ENCODE data around the gene LCE3A. TPM values are rescaled to one million over a fixed set of nuclear protein-coding genes. Genes with fewer than 3 reads are reported as not detected.

LCE3A gene
- total RNA-seq, 2 donors from 2014 or later = not detected

DNA sequence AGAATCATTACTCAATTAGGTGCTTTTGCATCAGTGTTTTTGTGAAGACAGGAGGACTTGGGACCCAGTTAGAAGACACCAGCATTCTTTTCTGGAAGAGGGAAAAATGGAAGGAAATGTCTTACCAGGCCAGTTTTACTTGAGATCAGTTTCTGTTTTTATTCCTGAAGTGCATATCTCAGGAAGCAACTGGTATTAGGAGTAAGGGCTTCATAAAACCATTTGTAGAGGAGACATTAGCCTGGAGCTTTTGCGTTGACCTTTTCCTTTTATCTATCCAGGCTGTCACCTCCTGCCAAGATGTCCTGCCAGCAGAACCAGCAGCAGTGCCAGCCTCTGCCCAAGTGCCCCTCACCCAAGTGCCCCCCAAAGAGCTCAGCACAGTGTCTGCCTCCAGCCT lies 9.4 kb downstream of the LCE3A start, which contains the start of gene LCE3B:
Gene LCE3B (plus strand): TSS at position 301 of the 400 bp plus-strand sequence. CDS start 0 bp downstream, at position 301.
- DNase-seq (ENCODE audit: low spot score) (no peak), ATAC-seq (ENCODE audit: insufficient number of reproducible peaks, low FRiP score, low read depth) (no peak)
- no peaks in the 10 kb centered on the region for H3K4me1 ChIP-seq (ENCODE audit: control insufficient read depth in 1 of 2, low read depth in 2 of 2)
- no peaks in the 10 kb centered on the region for H3K36me3 ChIP-seq
- H3K27ac ChIP-seq = no peak within 1 kb of the TSS
- H3K4me3 ChIP-seq = no peak within 1 kb of the TSS
- H3K9me3 ChIP-seq = no peaks in the 10 kb centered on the region
- TF ChIP-seq, protein P1, sequence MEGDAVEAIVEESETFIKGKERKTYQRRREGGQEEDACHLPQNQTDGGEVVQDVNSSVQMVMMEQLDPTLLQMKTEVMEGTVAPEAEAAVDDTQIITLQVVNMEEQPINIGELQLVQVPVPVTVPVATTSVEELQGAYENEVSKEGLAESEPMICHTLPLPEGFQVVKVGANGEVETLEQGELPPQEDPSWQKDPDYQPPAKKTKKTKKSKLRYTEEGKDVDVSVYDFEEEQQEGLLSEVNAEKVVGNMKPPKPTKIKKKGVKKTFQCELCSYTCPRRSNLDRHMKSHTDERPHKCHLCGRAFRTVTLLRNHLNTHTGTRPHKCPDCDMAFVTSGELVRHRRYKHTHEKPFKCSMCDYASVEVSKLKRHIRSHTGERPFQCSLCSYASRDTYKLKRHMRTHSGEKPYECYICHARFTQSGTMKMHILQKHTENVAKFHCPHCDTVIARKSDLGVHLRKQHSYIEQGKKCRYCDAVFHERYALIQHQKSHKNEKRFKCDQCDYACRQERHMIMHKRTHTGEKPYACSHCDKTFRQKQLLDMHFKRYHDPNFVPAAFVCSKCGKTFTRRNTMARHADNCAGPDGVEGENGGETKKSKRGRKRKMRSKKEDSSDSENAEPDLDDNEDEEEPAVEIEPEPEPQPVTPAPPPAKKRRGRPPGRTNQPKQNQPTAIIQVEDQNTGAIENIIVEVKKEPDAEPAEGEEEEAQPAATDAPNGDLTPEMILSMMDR (IDR thresholded peaks at IDR 0.05) = no peak
- H3K27me3 ChIP-seq (replicated peaks; ENCODE audit: insufficient read depth) = no peaks in the 10 kb centered on the region

DNA sequence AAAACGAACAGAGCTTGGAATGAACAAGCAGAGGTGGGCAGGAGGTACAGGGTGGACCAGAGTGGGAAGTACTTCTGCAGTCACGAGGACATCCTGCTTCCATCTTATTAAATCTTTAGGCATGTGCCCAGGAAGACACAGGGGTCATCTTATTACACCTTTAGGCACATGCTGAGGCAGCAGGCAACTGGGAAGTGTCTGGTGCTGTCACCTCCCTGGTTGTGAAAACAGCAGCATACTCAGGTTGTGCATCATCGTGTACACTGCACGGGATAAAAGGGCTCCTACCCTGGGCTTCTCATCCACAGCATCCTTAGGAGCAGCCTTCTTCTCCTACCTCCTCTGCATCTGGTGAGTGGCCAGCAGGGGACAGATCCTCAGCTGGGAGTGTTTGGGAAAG lies 23.0 kb downstream of the LCE3A start, which contains the start of gene LCE3C:
Gene LCE3C (plus strand): TSS at position 301 of the 400 bp plus-strand sequence. CDS start 498 bp downstream, outside the sequence.
- TF ChIP-seq, protein P1 (IDR thresholded peaks at IDR 0.05) = no peak
- no peaks in the 10 kb centered on the region for H3K27me3 ChIP-seq (replicated peaks; ENCODE audit: insufficient read depth)
- ATAC-seq (ENCODE audit: insufficient number of reproducible peaks, low FRiP score, low read depth) = no peak

GRCh38 chr1:152596986-152597385 lies 25.9 kb downstream of the LCE3A start:
- H3K9me3 ChIP-seq = no peaks in the 10 kb centered on the region
- H3K4me1 ChIP-seq (ENCODE audit: control insufficient read depth in 1 of 2, low read depth in 2 of 2) = no peaks in the 10 kb centered on the region
- H3K36me3 ChIP-seq = no peaks in the 10 kb centered on the region
- no peak overlapping the region for H3K4me3 ChIP-seq
- no peaks in the 10 kb centered on the region for H3K27me3 ChIP-seq (replicated peaks; ENCODE audit: insufficient read depth)
- DNase-seq (ENCODE audit: low spot score) (no peak), ATAC-seq (ENCODE audit: insufficient number of reproducible peaks, low FRiP score, low read depth) (no peak)
- no peak overlapping the region for H3K27ac ChIP-seq
- TF ChIP-seq, protein P1 (IDR thresholded peaks at IDR 0.05) = no peak

More for the DNA sequence above, 23.0 kb downstream of the LCE3A start, which contains the start of gene LCE3C:
- Histone ChIP-seq H3K4me1 (ENCODE audit: control insufficient read depth in 1 of 2, low read depth in 2 of 2) (no peaks in the 10 kb centered on the region), H3K27ac (no peak within 1 kb of the TSS), H3K36me3 (no peaks in the 10 kb centered on the region), H3K4me3 (no peak within 1 kb of the TSS), H3K9me3 (no peaks in the 10 kb centered on the region)
- no peak for DNase-seq (ENCODE audit: low spot score)

DNA sequence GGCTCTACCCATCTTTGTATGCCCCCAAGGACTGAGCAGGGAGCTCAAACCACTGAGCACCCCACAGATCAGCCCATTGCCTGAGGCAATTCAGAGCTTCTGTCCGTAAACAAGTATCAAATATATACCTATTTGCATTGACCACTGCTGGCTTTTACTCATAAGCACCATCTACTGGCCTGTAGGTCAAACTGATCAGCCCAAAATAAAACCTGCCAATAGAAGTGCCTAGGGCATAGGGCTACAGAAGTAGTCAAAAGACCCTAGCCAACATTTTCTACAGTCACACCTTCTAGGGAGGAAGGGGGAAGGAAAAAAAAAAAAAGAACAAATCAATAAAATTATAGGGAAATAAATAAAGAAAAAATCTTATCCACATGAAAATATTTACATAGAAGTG lies 37.3 kb downstream of the LCE3A start:
- Histone ChIP-seq H3K9me3 (no peaks in the 10 kb centered on the region), H3K27me3 (replicated peaks; ENCODE audit: insufficient read depth) (no peaks in the 10 kb centered on the region), H3K4me1 (ENCODE audit: control insufficient read depth in 1 of 2, low read depth in 2 of 2) (no peaks in the 10 kb centered on the region), H3K36me3 (no peaks in the 10 kb centered on the region), H3K27ac (no peak overlapping the region), H3K4me3 (no peak overlapping the region)
- ATAC-seq (ENCODE audit: insufficient number of reproducible peaks, low FRiP score, low read depth) (no peak), DNase-seq (ENCODE audit: low spot score) (no peak)
- TF ChIP-seq, protein P1 (IDR thresholded peaks at IDR 0.05) = no peak

DNA sequence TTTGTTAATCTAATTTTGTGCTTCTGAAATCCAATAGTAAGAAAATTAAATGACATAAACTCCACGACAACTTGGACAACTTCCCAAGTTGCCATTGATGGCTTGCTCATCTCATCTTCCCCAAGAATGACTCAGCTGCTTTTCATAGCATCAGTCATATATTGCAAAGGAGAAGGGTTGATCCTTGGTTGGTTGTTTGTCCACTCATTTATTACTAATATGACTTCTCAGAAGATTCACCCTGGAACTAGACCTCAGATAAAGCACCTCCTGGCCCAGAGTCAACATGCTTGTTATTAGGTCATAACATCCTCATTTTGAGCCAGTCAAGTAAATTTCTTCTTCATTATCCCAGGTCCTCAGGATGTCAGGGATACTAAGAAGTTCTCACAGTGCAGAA lies 40.3 kb downstream of the LCE3A start:
- no peak for ATAC-seq (ENCODE audit: insufficient number of reproducible peaks, low FRiP score, low read depth)

More for the DNA sequence above, 40.3 kb downstream of the LCE3A start:
- H3K4me3 ChIP-seq = no peak overlapping the region
- H3K27me3 ChIP-seq (replicated peaks; ENCODE audit: insufficient read depth) = no peaks in the 10 kb centered on the region
- no peak for DNase-seq (ENCODE audit: low spot score)
- no peaks in the 10 kb centered on the region for H3K9me3 ChIP-seq
- TF ChIP-seq, protein P1 (IDR thresholded peaks at IDR 0.05) = no peak
- no peaks in the 10 kb centered on the region for H3K36me3 ChIP-seq
- H3K4me1 ChIP-seq (ENCODE audit: control insufficient read depth in 1 of 2, low read depth in 2 of 2) = no peaks in the 10 kb centered on the region
- no peak overlapping the region for H3K27ac ChIP-seq

Data from thoracic aorta (tissue), 2 donors.